Head of caudate nucleus (tissue), 42 donors: ENCODE results near the gene SV2B.

Source experiments
- DNase-seq, 42 donors: peaks; one replicate each; pipeline versions ENCODE4 v3.0.0 to v3.0.0-alpha.2; 2020 to 2021; ENCODE audit warnings: mixed read lengths in 7 of 42
- intact Hi-C: fragments of 100-400 bp; cut with DNase I; formaldehyde crosslinking; loops from one replicate; pipeline ENCODE4 v1.15.0; 2022

The SV2B gene

DNA sequence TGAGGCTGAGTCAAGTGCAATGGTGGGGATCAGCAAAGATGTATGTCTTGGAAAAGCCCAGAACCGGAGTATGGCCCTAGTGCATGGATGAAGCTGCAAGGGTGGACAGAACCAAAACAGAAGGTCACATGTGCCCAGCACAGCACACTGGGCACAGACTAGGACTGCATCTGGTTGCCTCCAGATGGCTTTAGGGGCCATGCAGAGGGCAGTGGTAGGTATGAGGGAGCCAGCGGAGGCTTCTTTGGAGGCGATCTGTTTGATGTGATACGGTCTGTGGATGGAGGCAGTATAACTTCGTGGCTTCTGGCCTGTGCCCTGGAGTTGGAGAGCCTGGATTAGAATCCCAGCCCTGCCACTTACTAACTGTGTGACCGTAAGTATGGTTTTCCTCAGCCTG, 29.4 kb downstream of the SV2B start:
- intact Hi-C loops = no loop called here
- no peak for DNase-seq

DNA sequence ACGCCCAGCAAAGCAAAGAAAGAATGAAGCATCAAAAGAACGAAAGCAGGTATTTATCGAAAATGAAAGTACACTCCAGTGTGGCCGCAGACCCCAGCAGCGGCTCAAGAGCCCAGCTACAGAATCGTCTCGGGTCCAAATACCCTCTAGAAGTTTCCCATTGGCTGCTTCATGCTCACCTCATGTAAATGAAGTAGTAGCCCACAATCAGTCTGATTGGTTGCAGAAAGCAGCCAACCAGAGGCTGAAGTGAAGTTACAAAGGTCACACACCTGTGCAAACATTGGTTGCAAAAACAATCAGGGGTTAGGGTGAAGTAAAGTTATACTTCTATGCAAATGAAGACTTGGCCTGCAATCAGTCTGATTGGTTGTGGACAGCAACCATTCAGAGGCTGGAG, 32.0 kb downstream of the SV2B start:
- intact Hi-C loops = no loop called here
- no peak for DNase-seq

DNA sequence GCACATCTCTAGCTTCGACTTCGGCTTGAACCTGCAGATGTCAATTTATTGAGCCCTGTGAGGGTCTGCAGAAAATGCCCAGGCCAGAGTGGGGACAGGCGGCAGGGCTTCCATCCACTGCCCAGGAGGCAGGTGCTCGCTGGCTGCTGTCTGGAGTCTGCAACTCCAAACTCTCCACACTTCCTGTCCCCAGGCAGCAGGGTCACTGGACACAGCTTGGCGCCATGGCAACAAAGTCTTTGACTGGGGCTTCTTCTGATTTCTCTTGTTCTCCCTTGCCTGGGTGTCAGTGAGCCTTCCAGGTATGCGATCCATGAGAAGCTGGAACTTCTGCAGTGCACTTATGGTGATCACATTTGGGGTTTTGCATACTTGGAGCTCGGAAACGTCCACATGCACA, 33.5 kb downstream of the SV2B start:
- no peak for DNase-seq
- intact Hi-C loops = no loop called here

- peak in 21 of 42 donors; percentile 14 to 67 (median 41) for DNase-seq
- intact Hi-C loops = no loop called here
Observed at GRCh38 chr15:91135201-91136130, 35.4 kb downstream of the SV2B start.

- no peak for DNase-seq
- intact Hi-C loops = no loop called here
Observed at GRCh38 chr15:91136386-91136923, 36.4 kb downstream of the SV2B start.

GRCh38 chr15:91140601-91141000, 40.5 kb downstream of the SV2B start:
- no peak for DNase-seq
- intact Hi-C loops = no loop called here

- DNase-seq = no peak
- intact Hi-C loops = no loop called here
Observed at GRCh38 chr15:91141097-91141496, 41.0 kb downstream of the SV2B start.

DNA sequence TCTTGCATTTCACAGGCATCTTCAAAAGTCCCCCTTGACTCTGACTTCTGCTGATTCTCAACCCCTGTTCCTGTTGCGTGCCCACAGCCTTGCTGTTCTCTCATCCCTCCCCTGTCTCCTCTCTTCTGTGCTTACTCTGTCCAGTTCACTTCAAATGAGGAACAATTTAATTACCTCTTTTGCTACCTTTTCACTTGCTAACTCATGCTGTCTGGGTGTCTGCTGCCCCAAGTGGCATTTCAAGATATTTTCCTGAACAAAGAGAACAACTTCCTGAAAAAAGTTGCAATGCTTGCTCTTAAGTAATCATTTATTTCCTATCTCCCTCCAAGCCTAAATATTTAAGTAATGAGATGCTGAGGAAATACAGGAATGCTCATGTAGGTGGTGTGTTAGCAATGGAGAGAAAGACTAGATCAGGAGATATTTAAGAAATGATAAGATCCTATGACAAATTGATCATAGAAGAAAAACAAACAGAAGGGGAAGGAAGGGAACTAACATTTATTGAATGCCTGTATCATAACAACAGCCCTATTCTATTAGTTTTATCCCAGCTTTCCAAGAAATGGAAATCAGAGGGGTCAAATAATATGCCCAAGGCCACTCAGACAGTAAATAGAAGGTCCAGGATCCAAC, 42.2 kb downstream of the SV2B start:
- intact Hi-C loops = no loop called here
- peak in 5 of 42 donors; percentile 17 to 49 (median 24) for DNase-seq

DNA sequence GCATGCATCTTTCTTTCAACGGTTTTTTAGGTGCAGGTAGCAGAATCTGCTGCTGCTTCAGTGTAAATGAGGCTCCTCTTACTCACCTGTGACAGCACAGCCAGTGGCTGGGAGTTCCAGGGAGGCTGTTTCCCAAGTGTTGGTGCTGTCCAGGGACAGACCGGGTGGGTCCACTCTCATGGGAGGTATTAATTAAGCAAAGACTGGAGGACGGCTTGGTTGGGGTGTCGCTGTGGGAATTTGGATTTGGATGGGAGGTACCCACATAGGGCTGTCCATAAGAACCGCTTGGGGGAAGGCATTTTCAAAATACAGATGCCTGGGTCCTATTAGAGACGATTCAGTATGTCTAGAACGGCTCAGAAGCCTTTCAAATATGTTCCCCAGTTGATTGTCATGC, 42.9 kb downstream of the SV2B start:
- intact Hi-C loops = no loop called here
- no peak for DNase-seq

GRCh38 chr15:91146728-91147127, 46.7 kb downstream of the SV2B start:
- DNase-seq = no peak
- intact Hi-C loops = no loop called here

DNA sequence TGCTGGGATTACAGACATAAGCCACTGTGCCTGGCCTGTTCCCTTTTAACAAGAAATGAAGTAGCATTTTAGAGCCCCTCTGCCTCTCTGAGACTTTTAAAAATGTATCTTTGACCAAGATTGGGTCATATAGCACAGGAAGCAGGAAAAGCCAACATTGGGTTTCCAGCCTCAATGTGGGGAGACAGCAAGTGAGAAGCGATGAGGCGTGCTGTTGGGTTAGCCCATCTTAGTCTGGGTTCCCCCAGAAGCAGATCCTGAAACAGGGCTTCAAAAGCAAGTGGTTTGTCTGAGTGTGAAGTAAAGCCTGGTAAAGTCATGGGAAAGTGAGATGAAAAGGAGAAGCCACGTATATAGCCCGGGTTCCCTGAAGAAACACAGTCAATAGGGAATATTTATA, 48.2 kb downstream of the SV2B start:
- DNase-seq = no peak
- intact Hi-C loops = no loop called here

- intact Hi-C loops = no loop called here
- DNase-seq = no peak
Observed at GRCh38 chr15:91150502-91151160, 50.6 kb downstream of the SV2B start.

GRCh38 chr15:91151781-91152563, 51.9 kb downstream of the SV2B start:
- intact Hi-C loops = no loop called here
- no peak for DNase-seq

- intact Hi-C loops = no loop called here
- no peak for DNase-seq
Observed at GRCh38 chr15:91152896-91153581, 53.0 kb downstream of the SV2B start.

DNA sequence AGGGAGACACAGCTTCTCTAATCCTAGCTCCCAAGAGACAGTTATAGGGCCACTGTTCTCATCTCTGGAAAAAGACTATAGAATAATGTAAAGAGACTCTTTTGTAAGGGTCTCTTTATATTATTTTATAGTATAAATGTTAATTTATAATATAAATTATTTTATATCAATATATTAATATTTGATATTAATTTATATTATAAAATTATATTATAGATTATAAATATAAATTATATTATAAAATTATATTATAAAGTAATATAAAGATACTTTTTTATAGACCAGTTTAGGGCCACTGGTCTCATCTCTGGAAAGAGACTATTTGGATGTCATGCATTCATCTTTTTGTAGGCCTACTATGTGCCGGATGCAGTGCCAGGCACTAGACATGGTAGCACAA, 53.9 kb downstream of the SV2B start:
- DNase-seq = no peak
- intact Hi-C loops = no loop called here

- no peak for DNase-seq
- intact Hi-C loops = no loop called here
Observed at GRCh38 chr15:91156175-91156726, 56.2 kb downstream of the SV2B start.

DNA sequence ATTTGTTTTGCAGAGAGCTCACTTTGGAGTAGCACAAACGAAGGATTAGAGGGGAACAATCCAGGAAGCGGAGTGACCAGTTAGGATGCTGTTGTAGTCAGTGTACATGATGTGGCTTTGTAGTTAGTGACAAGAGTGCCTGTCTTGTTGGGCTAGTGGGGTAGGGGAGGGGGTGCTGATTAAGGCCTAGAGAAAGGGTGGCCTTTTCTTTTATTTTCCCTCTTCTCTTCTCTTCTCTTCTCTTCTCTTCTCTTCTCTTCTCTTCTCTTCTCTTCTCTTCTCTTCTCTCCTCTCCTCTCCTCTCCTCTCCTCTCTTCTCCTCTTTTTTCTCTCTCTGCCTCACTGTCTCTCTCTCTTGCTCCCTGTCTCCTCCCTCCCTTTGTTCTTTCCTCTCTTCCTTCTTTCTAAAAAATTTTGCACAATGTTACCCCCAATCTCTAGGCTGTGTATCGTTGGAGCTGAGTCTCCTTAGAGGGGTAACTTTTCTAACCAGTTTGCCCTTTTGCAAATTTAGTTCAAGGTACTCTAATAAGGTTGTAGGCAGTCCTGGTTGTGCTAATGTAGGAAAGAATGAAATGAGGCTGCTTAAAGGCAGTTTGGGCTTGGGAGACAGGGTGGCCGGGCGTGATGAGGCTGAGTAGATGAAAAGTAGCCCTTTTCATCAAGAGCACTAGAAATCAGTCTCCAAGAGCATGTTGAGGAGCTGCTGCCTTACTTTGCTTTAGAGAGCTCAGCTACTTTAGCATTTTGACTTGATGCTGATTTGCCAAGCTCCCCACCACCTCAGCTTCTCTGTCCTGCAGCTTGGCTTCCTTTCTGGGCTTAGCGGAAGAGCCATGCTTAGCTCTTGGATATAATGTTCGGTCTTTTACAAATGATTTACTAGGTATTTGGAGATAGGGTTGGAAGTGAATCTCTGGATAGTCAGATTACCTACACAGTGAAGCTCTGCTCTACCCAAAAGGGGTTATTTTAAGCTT, 58.6 kb downstream of the SV2B start:
- intact Hi-C loops = no loop called here
- no peak for DNase-seq
